KMS-11 (cell line): ENCODE results near the gene RAX.

Experiments used
- H2AFZ ChIP-seq: fragments of 200-600 bp; sonication (generic); 2 replicates; pipeline ENCODE4 v1.6.1; 2016; ENCODE audit warnings: antibody characterized with exemption, mixed run types, low read depth
- H3K27ac ChIP-seq: fragments of 200-600 bp; sonication (generic); 2 replicates; pipeline ENCODE4 v1.6.1; 2016; ENCODE audit warnings: mild to moderate bottlenecking, mixed run types
- H3K27me3 ChIP-seq: fragments of 200-600 bp; sonication (generic); 2 replicates; pipeline ENCODE4 v1.6.1; 2017; ENCODE audit warnings: mild to moderate bottlenecking, low read depth, mixed run types, moderate library complexity; ENCODE audit not compliant: insufficient read depth
- H3K36me3 ChIP-seq: fragments of 200-600 bp; sonication (generic); 2 replicates; pipeline ENCODE4 v1.6.1; 2017; ENCODE audit warnings: mild to moderate bottlenecking, mixed run types; ENCODE audit not compliant: insufficient read depth
- H3K4me1 ChIP-seq: fragments of 200-600 bp; sonication (generic); 2 replicates; pipeline ENCODE4 v1.6.1; 2016; ENCODE audit warnings: mild to moderate bottlenecking, low read depth, mixed run types; ENCODE audit not compliant: poor library complexity, severe bottlenecking
- H3K4me2 ChIP-seq: fragments of 200-600 bp; sonication (generic); 2 replicates; pipeline ENCODE4 v1.7.0; 2016; ENCODE audit warnings: mild to moderate bottlenecking, mixed run types
- H3K4me3 ChIP-seq: fragments of 200-600 bp; sonication (generic); IDR thresholded peaks from 2 replicates; pipeline ENCODE4 v1.6.1; 2017; ENCODE audit warnings: low read depth, low read length, mixed read lengths; ENCODE audit not compliant: insufficient read depth
- H3K79me2 ChIP-seq: fragments of 200-600 bp; sonication (generic); 2 replicates; pipeline ENCODE4 v1.6.1; 2016; ENCODE audit warnings: low read depth, mixed run types; ENCODE audit not compliant: insufficient read depth
- H3K9ac ChIP-seq: fragments of 200-600 bp; sonication (generic); 2 replicates; pipeline ENCODE4 v1.6.1; 2016; ENCODE audit warnings: mild to moderate bottlenecking, mixed run types
- H4K20me1 ChIP-seq: fragments of 200-600 bp; sonication (generic); 2 replicates; pipeline ENCODE4 v1.6.1; 2016; ENCODE audit warnings: mild to moderate bottlenecking, mixed run types; ENCODE audit not compliant: insufficient read depth
- TF ChIP-seq, protein P1 (sequence below): fragments of 200-600 bp; sonication (generic); conservative IDR thresholded peaks from 2 replicates; pipeline ENCODE4 v1.6.1; 2017; ENCODE audit warnings: low read depth, mild to moderate bottlenecking, antibody characterized with exemption, low read length, moderate library complexity, mixed read lengths

RAX gene

GRCh38 chr18:59293317-59293716 lies 20.1 kb upstream of the RAX start:
- H3K4me3 ChIP-seq = no peak overlapping the region
- no peaks in the 10 kb centered on the region for H3K36me3 ChIP-seq
- H3K79me2 ChIP-seq = no peaks in the 10 kb centered on the region
- no peaks in the 10 kb centered on the region for H3K4me1 ChIP-seq
- TF ChIP-seq, protein P1, sequence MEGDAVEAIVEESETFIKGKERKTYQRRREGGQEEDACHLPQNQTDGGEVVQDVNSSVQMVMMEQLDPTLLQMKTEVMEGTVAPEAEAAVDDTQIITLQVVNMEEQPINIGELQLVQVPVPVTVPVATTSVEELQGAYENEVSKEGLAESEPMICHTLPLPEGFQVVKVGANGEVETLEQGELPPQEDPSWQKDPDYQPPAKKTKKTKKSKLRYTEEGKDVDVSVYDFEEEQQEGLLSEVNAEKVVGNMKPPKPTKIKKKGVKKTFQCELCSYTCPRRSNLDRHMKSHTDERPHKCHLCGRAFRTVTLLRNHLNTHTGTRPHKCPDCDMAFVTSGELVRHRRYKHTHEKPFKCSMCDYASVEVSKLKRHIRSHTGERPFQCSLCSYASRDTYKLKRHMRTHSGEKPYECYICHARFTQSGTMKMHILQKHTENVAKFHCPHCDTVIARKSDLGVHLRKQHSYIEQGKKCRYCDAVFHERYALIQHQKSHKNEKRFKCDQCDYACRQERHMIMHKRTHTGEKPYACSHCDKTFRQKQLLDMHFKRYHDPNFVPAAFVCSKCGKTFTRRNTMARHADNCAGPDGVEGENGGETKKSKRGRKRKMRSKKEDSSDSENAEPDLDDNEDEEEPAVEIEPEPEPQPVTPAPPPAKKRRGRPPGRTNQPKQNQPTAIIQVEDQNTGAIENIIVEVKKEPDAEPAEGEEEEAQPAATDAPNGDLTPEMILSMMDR = no peak
- H2AFZ ChIP-seq = no peak overlapping the region
- H3K9ac ChIP-seq = no peak overlapping the region
- no peak overlapping the region for H3K27ac ChIP-seq
- no peak overlapping the region for H3K4me2 ChIP-seq
- no peaks in the 10 kb centered on the region for H4K20me1 ChIP-seq
- H3K27me3 ChIP-seq = no peaks in the 10 kb centered on the region; the same call in 1 of the 2 replicates

- Histone ChIP-seq H2AFZ (no peak overlapping the region), H3K79me2 (no peaks in the 10 kb centered on the region), H3K27ac (no peak overlapping the region), H3K4me1 (no peaks in the 10 kb centered on the region), H3K27me3 (no peaks in the 10 kb centered on the region), H3K4me2 (no peak overlapping the region), H3K36me3 (no peaks in the 10 kb centered on the region), H4K20me1 (no peaks in the 10 kb centered on the region), H3K9ac (no peak overlapping the region), H3K4me3 (no peak overlapping the region)
- TF ChIP-seq, protein P1 = no peak
Measured at GRCh38 chr18:59286341-59286740, 13.1 kb upstream of the RAX start.

DNA sequence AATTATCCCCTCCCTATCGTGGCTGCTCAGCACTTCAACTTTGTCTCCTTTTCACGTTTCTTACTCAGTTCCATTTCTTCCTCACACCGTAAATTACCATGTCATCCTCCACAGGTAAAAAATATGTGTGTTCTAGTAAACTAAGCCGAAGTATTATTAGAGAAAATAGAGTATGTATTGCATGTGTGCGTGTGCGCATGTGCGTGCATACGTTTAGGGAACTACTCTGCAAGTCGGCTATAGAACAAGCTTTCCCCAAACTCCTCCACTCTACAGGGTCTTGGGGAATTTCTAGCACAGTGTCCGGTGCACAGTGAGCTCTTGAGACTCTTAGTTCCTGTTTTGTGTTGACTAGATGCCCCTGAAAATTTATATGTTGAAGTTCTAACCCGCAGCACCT lies 9.1 kb upstream of the RAX start:
- H3K4me1 ChIP-seq = no peaks in the 10 kb centered on the region
- H3K27me3 ChIP-seq = no peaks in the 10 kb centered on the region
- H3K36me3 ChIP-seq = no peaks in the 10 kb centered on the region
- no peak overlapping the region for H2AFZ ChIP-seq
- no peak overlapping the region for H3K4me2 ChIP-seq
- H4K20me1 ChIP-seq = no peaks in the 10 kb centered on the region
- TF ChIP-seq, protein P1 = no peak
- H3K9ac ChIP-seq = no peak overlapping the region
- H3K79me2 ChIP-seq = no peaks in the 10 kb centered on the region
- no peak overlapping the region for H3K27ac ChIP-seq
- no peak overlapping the region for H3K4me3 ChIP-seq

GRCh38 chr18:59279722-59280121 lies 6.5 kb upstream of the RAX start:
- no peaks in the 10 kb centered on the region for H4K20me1 ChIP-seq
- H3K27me3 ChIP-seq = no peaks in the 10 kb centered on the region
- TF ChIP-seq, protein P1 = no peak

More at GRCh38 chr18:59279722-59280121, 6.5 kb upstream of the RAX start:
- Histone ChIP-seq H3K9ac (no peak overlapping the region), H3K27ac (no peak overlapping the region), H3K4me1 (no peaks in the 10 kb centered on the region), H3K4me2 (no peak overlapping the region), H3K4me3 (no peak overlapping the region), H3K79me2 (no peaks in the 10 kb centered on the region), H2AFZ (no peak overlapping the region), H3K36me3 (no peaks in the 10 kb centered on the region)
